ENCODE measurements around the gene SLC23A1.

The SLC23A1 gene

GRCh38 chr5:139341689-139342422 is 41.2 kb downstream of the SLC23A1 start, which contains the start of gene PAIP2:
Gene PAIP2 (plus strand): TSS chr5:139341854. CDS start chr5:139363785, 21,931 bp downstream.
- DNase-seq (ENCODE audit: low read depth in 2 of 2) = peak; percentile 98 to 99
- peak within 1 kb of the TSS; percentile 82 to 98 for H3K4me3 ChIP-seq (replicated peaks in 1 of 2; ENCODE audit: low read depth in 2 of 2, low read length in 2 of 2)

GRCh38 chr5:139341187-139341688 is 41.9 kb downstream of the SLC23A1 start:
- no peak for DNase-seq (ENCODE audit: low read depth in 2 of 2)
- TF ChIP-seq CTCF (IDR thresholded peaks at IDR 0.05; ENCODE audit: low read depth, low read length) = no peak

More at GRCh38 chr5:139341689-139342422, 41.2 kb downstream of the SLC23A1 start, which contains the start of gene PAIP2:
- peak; percentile 67 for TF ChIP-seq CTCF (IDR thresholded peaks at IDR 0.05; ENCODE audit: low read depth, low read length)

GRCh38 chr5:139340051-139340450 is 43.0 kb downstream of the SLC23A1 start:
- TF ChIP-seq CTCF (IDR thresholded peaks at IDR 0.05; ENCODE audit: low read depth, low read length) = no peak
- DNase-seq (ENCODE audit: low read depth in 2 of 2) = no peak
- H3K4me3 ChIP-seq (replicated peaks in 1 of 2; ENCODE audit: low read depth in 2 of 2, low read length in 2 of 2) = no peak overlapping the region

More at GRCh38 chr5:139341187-139341688, 41.9 kb downstream of the SLC23A1 start:
- peak overlapping the region; percentile 82 to 98 for H3K4me3 ChIP-seq (replicated peaks in 1 of 2; ENCODE audit: low read depth in 2 of 2, low read length in 2 of 2)

- no peak overlapping the region for H3K4me3 ChIP-seq (replicated peaks in 1 of 2; ENCODE audit: low read depth in 2 of 2, low read length in 2 of 2)
- no peak for DNase-seq (ENCODE audit: low read depth in 2 of 2)
- no peak for TF ChIP-seq CTCF (IDR thresholded peaks at IDR 0.05; ENCODE audit: low read depth, low read length)
Observed at GRCh38 chr5:139335811-139336210, 47.3 kb downstream of the SLC23A1 start.

Measured in cardiac fibroblast (primary cell).